Loucy (cell line): ENCODE measurements around the gene DOCK10.
A peak's percentile ranks its signal among the peaks of the same experiment; 100 is the strongest.

Experiments
- H2AFZ ChIP-seq: fragments of 200-600 bp; sonication (generic); 2 replicates; pipeline ENCODE4 v1.6.0; 2016; ENCODE audit warnings: antibody characterized with exemption, mild to moderate bottlenecking, low read length, moderate library complexity
- H3F3A ChIP-seq: fragments of 200-600 bp; 2 replicates; pipeline ENCODE4 v1.6.0; 2016; ENCODE audit warnings: antibody characterized with exemption, low read depth, mild to moderate bottlenecking
- H3K27me3 ChIP-seq: fragments of 200-600 bp; sonication (generic); 2 replicates; pipeline ENCODE4 v1.6.1; 2014; ENCODE audit warnings: low read length, mild to moderate bottlenecking; ENCODE audit not compliant: insufficient read depth, poor library complexity, severe bottlenecking
- H3K36me3 ChIP-seq: fragments of 200-600 bp; sonication (generic); 2 replicates; pipeline ENCODE4 v1.6.1; 2016; ENCODE audit warnings: low read length; ENCODE audit not compliant: insufficient read depth
- H3K4me1 ChIP-seq: fragments of 200-600 bp; sonication (generic); 2 replicates; pipeline ENCODE4 v1.5.1; 2014; ENCODE audit warnings: low read length, mild to moderate bottlenecking; ENCODE audit not compliant: insufficient read depth, poor library complexity, severe bottlenecking
- H3K4me2 ChIP-seq: fragments of 200-600 bp; sonication (generic); 2 replicates; pipeline ENCODE4 v1.6.0; 2014; ENCODE audit warnings: antibody characterized with exemption, low read length, low read depth, mild to moderate bottlenecking; ENCODE audit not compliant: poor library complexity, severe bottlenecking
- H3K4me3 ChIP-seq: fragments of 200-600 bp; sonication (generic); 2 replicates; pipeline ENCODE4 v1.5.1; 2014; ENCODE audit warnings: low read length, mild to moderate bottlenecking, mixed read lengths; ENCODE audit not compliant: poor library complexity, severe bottlenecking
- H3K79me2 ChIP-seq: fragments of 200-600 bp; sonication (generic); 2 replicates; pipeline ENCODE4 v1.6.1; 2014; ENCODE audit warnings: low read length; ENCODE audit not compliant: insufficient read depth
- H3K9ac ChIP-seq: fragments of 200-600 bp; sonication (generic); 2 replicates; pipeline ENCODE4 v1.6.0; 2014; ENCODE audit warnings: mild to moderate bottlenecking, low read depth, low read length, moderate library complexity; ENCODE audit not compliant: poor library complexity, severe bottlenecking
- H3K9me2 ChIP-seq: fragments of 200-600 bp; sonication (generic); replicated peaks from 2 replicates; pipeline ENCODE4 v1.6.1; 2016; ENCODE audit warnings: low read depth, low read length, mixed read lengths
- H3K9me3 ChIP-seq: fragments of 200-600 bp; sonication (generic); 2 replicates; pipeline ENCODE4 v1.6.1; 2014; ENCODE audit warnings: mild to moderate bottlenecking, antibody characterized with exemption, low read length, low read depth; ENCODE audit not compliant: insufficient read depth
- H4K20me1 ChIP-seq: fragments of 200-600 bp; sonication (generic); 2 replicates; pipeline ENCODE4 v1.6.0; 2014; ENCODE audit warnings: antibody characterized with exemption, low read length, mild to moderate bottlenecking; ENCODE audit not compliant: insufficient read depth, poor library complexity, severe bottlenecking
- CTCF ChIP-seq: fragments of 200-600 bp; sonication (generic); conservative IDR thresholded peaks from 2 replicates; pipeline ENCODE4 v1.5.1; 2014; ENCODE audit warnings: mild to moderate bottlenecking, antibody characterized with exemption, low read length
- EZH2phosphoT487 ChIP-seq: fragments of 200-600 bp; IDR thresholded peaks from 2 replicates; pipeline ENCODE4 v1.6.1; 2018; ENCODE audit warnings: antibody characterized with exemption, mild to moderate bottlenecking, moderate library complexity, borderline replicate concordance

Gene DOCK10

GRCh38 chr2:224924631-224925030 lies 117.6 kb downstream of the DOCK10 start:
- TF ChIP-seq CTCF (no peak), EZH2phosphoT487 (no peak)
- H2AFZ ChIP-seq: no peak overlapping the region
- no peaks in the 10 kb centered on the region for H3K27me3 ChIP-seq
- H4K20me1 ChIP-seq: peaks cover 12% of the 10 kb centered on the region
- no peaks in the 10 kb centered on the region for H3F3A ChIP-seq
- H3K4me1 ChIP-seq: peaks cover 57% of the 10 kb centered on the region
- peaks cover 52% of the 10 kb centered on the region; the same call in 1 of the 2 replicates for H3K36me3 ChIP-seq
- no peaks in the 10 kb centered on the region for H3K9me2 ChIP-seq
- H3K9ac ChIP-seq: no peak overlapping the region
- H3K4me2 ChIP-seq: no peak overlapping the region
- H3K79me2 ChIP-seq: peaks cover 19% of the 10 kb centered on the region; the same call in 1 of the 2 replicates
- no peak overlapping the region for H3K4me3 ChIP-seq
- H3K9me3 ChIP-seq: no peaks in the 10 kb centered on the region

GRCh38 chr2:224922142-224922727 lies 120.0 kb downstream of the DOCK10 start:
- Histone ChIP-seq H3K4me1 (peaks cover 33% of the 10 kb centered on the region), H3K9me3 (no peaks in the 10 kb centered on the region), H4K20me1 (peaks cover 12% of the 10 kb centered on the region), H2AFZ (no peak overlapping the region), H3F3A (no peaks in the 10 kb centered on the region), H3K9me2 (no peaks in the 10 kb centered on the region), H3K79me2 (peaks cover 4% of the 10 kb centered on the region; the same call in 1 of the 2 replicates), H3K4me3 (no peak overlapping the region), H3K27me3 (no peaks in the 10 kb centered on the region), H3K4me2 (peak overlapping the region; percentile 30), H3K9ac (no peak overlapping the region), H3K36me3 (peaks cover 47% of the 10 kb centered on the region; the same call in 1 of the 2 replicates)
- TF ChIP-seq CTCF: no peak
- TF ChIP-seq EZH2phosphoT487: no peak

- H3K4me1 ChIP-seq: peaks cover 14% of the 10 kb centered on the region
- no peak overlapping the region for H3K4me2 ChIP-seq
- no peak overlapping the region for H3K4me3 ChIP-seq
- TF ChIP-seq EZH2phosphoT487 (no peak), CTCF (no peak)
- H3K36me3 ChIP-seq: peaks cover 39% of the 10 kb centered on the region; the same call in 1 of the 2 replicates
- no peaks in the 10 kb centered on the region for H3K9me3 ChIP-seq
- peaks cover 12% of the 10 kb centered on the region for H4K20me1 ChIP-seq
- H3K9me2 ChIP-seq: no peaks in the 10 kb centered on the region
- H3K27me3 ChIP-seq: no peaks in the 10 kb centered on the region
- no peak overlapping the region for H2AFZ ChIP-seq
- peaks cover 4% of the 10 kb centered on the region; the same call in 1 of the 2 replicates for H3K79me2 ChIP-seq
- no peak overlapping the region for H3K9ac ChIP-seq
- H3F3A ChIP-seq: no peaks in the 10 kb centered on the region
These were observed 122.7 kb downstream of the DOCK10 start for GRCh38 chr2:224919472-224920110.
